Glutamatergic neuron (in vitro differentiated cells): ENCODE results near the gene THSD7B. TPM values are rescaled to one million over a fixed set of nuclear protein-coding genes. Genes with fewer than 3 reads are reported as not detected.
A peak's percentile ranks its signal among the peaks of the same experiment; 100 is the strongest.

Experiments used
- DNase-seq: peaks from one replicate; pipeline ENCODE4 v3.0.0; 2022
- H3K27ac Mint-ChIP-seq: one replicate; pipeline ENCODE4 v1.8.0; 2020; ENCODE audit warnings: mild to moderate bottlenecking, mixed read lengths, inconsistent platforms; ENCODE audit not compliant: unreplicated experiment
- H3K27me3 Mint-ChIP-seq: one replicate; pipeline ENCODE4 v1.8.0; 2020; ENCODE audit warnings: mild to moderate bottlenecking, moderate library complexity, mixed read lengths, inconsistent platforms; ENCODE audit not compliant: unreplicated experiment
- H3K36me3 Mint-ChIP-seq: one replicate; pipeline ENCODE4 v1.8.0; 2020; ENCODE audit warnings: mild to moderate bottlenecking, mixed read lengths, inconsistent platforms; ENCODE audit not compliant: unreplicated experiment
- H3K4me1 Mint-ChIP-seq: one replicate; pipeline ENCODE4 v1.8.0; 2020; ENCODE audit warnings: mild to moderate bottlenecking, low read depth, mixed read lengths, inconsistent platforms; ENCODE audit not compliant: unreplicated experiment
- H3K4me3 Mint-ChIP-seq: one replicate; pipeline ENCODE4 v1.8.0; 2020; ENCODE audit warnings: mild to moderate bottlenecking, mixed read lengths, inconsistent platforms; ENCODE audit not compliant: unreplicated experiment
- H3K9me3 Mint-ChIP-seq: one replicate; pipeline ENCODE4 v1.8.0; 2020; ENCODE audit warnings: mild to moderate bottlenecking, moderate library complexity, mixed read lengths, inconsistent platforms; ENCODE audit not compliant: unreplicated experiment
- CTCF ChIP-seq: fragments of 200-600 bp; sonication (generic); IDR thresholded peaks from one replicate; pipeline ENCODE4 v1.5.0; 2021; ENCODE audit not compliant: partially characterized antibody, unreplicated experiment
- total RNA-seq: library from RNA; stranded (reverse); fragmentation: NEBNext Ultra II Directional; extraction: Animal tissue kit (Norgen Biotek cat#: 25700); gene quantifications from one replicate; pipeline ENCODE4 v1.2.1, GENCODE V29; 2021; ENCODE audit not compliant: unreplicated experiment

The THSD7B gene
- total RNA-seq, 1 donor from 2014 or later = 182 TPM

GRCh38 chr2:136828162-136828561 lies 62.8 kb downstream of the THSD7B start:
- Mint-ChIP-seq H3K4me1 (peaks cover 17% of the 10 kb centered on the region), H3K9me3 (peaks cover 2% of the 10 kb centered on the region), H3K27me3 (no peaks in the 10 kb centered on the region), H3K27ac (no peak overlapping the region), H3K4me3 (no peak overlapping the region), H3K36me3 (no peaks in the 10 kb centered on the region)
- no peak for TF ChIP-seq CTCF
- no peak for DNase-seq

DNA sequence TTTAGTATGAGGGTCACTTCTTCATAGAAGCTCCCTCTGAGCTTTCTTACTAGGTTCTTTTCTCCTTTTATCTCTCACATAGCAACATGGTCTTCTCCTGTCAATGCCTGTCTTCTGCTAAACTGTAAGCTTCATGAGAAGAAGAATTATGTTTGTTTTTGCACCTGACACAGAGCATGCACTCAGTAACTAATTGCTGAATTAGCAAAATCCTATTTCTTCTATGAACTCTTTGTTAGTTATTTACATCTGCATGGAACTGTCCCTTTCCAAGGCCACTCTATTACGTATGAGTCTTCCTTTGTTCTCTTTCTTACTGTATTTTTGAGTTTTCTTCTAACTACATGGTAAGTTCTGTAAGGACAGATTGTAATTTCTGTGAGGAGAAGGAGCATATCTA lies 63.4 kb downstream of the THSD7B start:
- DNase-seq = no peak
- Mint-ChIP-seq H3K27ac (no peak overlapping the region), H3K9me3 (peaks cover 4% of the 10 kb centered on the region), H3K27me3 (no peaks in the 10 kb centered on the region), H3K4me1 (peaks cover 16% of the 10 kb centered on the region), H3K4me3 (no peak overlapping the region), H3K36me3 (no peaks in the 10 kb centered on the region)
- no peak for TF ChIP-seq CTCF

DNA sequence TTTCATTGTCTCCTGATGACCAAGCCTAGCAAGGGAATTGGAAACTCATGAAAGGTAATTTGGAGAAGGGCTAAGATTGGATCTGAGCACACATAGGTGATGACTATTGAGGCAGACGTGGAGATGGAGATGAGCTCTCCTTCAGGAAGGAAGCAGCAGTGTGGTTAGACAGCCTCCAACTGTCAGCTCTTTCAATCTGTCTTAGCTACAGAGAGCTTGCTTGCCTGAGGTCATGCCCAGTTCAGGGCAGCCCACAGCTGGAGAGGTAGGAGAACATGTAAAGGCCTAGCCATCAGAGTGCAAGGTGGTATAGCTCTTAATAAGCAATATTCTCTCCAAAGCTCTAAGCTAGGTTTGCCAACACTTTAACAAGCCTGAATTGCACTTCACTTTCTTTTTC lies 79.2 kb downstream of the THSD7B start:
- no peak for DNase-seq
- Mint-ChIP-seq H3K4me1 (peaks cover 14% of the 10 kb centered on the region), H3K9me3 (peaks cover 4% of the 10 kb centered on the region), H3K27ac (no peak overlapping the region), H3K27me3 (no peaks in the 10 kb centered on the region), H3K4me3 (no peak overlapping the region), H3K36me3 (no peaks in the 10 kb centered on the region)
- TF ChIP-seq CTCF = no peak

DNA sequence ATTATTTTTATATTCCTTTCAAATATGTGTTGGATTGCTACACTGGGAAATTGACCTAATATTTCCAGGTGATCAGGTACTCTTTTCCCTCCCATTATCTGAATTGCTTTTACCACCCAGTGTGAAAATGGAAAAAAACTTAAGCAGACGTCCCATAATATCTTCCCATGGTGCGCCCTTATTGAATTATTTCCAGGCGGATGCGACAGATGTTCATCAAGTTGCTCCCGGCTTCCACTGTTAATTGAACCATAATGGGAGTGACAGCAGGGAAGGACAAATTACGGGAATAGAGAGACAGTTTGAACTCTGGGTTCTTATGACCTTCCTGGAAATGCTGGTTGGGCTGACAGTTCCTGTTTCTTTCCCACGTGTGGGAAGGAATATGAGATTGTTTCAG lies 93.3 kb downstream of the THSD7B start:
- peak overlapping the region; percentile 41 for H3K27ac Mint-ChIP-seq
- H3K36me3 Mint-ChIP-seq = no peaks in the 10 kb centered on the region
- peaks cover 50% of the 10 kb centered on the region for H3K4me1 Mint-ChIP-seq
- H3K27me3 Mint-ChIP-seq = peaks cover 2% of the 10 kb centered on the region
- H3K9me3 Mint-ChIP-seq = peaks cover 26% of the 10 kb centered on the region
- H3K4me3 Mint-ChIP-seq = peak overlapping the region; percentile 53
- TF ChIP-seq CTCF = no peak
- DNase-seq = no peak

GRCh38 chr2:136860443-136860958 lies 95.2 kb downstream of the THSD7B start:
- TF ChIP-seq CTCF = no peak
- Mint-ChIP-seq H3K4me1 (peaks cover 48% of the 10 kb centered on the region), H3K27me3 (peaks cover 2% of the 10 kb centered on the region), H3K36me3 (no peaks in the 10 kb centered on the region), H3K4me3 (peak overlapping the region; percentile 4), H3K27ac (peak overlapping the region; percentile 20), H3K9me3 (peaks cover 24% of the 10 kb centered on the region)
- DNase-seq = no peak
